IPS-15b (cell line): Measurements from ENCODE around the gene AP1B1.

ENCODE experiments used
- H3K27me3 ChIP-seq: one replicate; pipeline ENCODE4 v1.6.1; 2013; ENCODE audit warnings: low read length; ENCODE audit not compliant: control insufficient read depth, insufficient read depth
- H3K36me3 ChIP-seq: one replicate; pipeline ENCODE4 v1.6.1; 2013; ENCODE audit warnings: low read length; ENCODE audit not compliant: control insufficient read depth, insufficient read depth
- H3K4me1 ChIP-seq: one replicate; pipeline ENCODE4 v1.6.1; 2013; ENCODE audit warnings: mild to moderate bottlenecking, low read length; ENCODE audit not compliant: control insufficient read depth, insufficient read depth
- H3K4me3 ChIP-seq: one replicate; pipeline ENCODE4 v1.5.1; 2013; ENCODE audit warnings: low read depth, low read length
- H3K9ac ChIP-seq: one replicate; pipeline ENCODE4 v1.6.1; 2013; ENCODE audit warnings: low read depth, mild to moderate bottlenecking, low read length
- H3K9me3 ChIP-seq: one replicate; pipeline ENCODE4 v1.6.1; 2013; ENCODE audit warnings: mild to moderate bottlenecking, low read length; ENCODE audit not compliant: control insufficient read depth, insufficient read depth

AP1B1 gene

GRCh38 chr22:29308148-29308790 lies 80.1 kb downstream of the AP1B1 start:
- no peaks in the 10 kb centered on the region for H3K36me3 ChIP-seq
- H3K27me3 ChIP-seq: peaks cover 5% of the 10 kb centered on the region
- no peaks in the 10 kb centered on the region for H3K9me3 ChIP-seq
- peaks cover 7% of the 10 kb centered on the region for H3K4me1 ChIP-seq
- H3K9ac ChIP-seq: no peak overlapping the region
- H3K4me3 ChIP-seq: no peak overlapping the region

GRCh38 chr22:29307596-29308147 lies 80.7 kb downstream of the AP1B1 start:
- H3K36me3 ChIP-seq: no peaks in the 10 kb centered on the region
- peak overlapping the region; percentile 56 for H3K4me3 ChIP-seq
- H3K27me3 ChIP-seq: peaks cover under 1% of the 10 kb centered on the region
- no peak overlapping the region for H3K9ac ChIP-seq
- H3K9me3 ChIP-seq: no peaks in the 10 kb centered on the region
- peaks cover 3% of the 10 kb centered on the region for H3K4me1 ChIP-seq

DNA sequence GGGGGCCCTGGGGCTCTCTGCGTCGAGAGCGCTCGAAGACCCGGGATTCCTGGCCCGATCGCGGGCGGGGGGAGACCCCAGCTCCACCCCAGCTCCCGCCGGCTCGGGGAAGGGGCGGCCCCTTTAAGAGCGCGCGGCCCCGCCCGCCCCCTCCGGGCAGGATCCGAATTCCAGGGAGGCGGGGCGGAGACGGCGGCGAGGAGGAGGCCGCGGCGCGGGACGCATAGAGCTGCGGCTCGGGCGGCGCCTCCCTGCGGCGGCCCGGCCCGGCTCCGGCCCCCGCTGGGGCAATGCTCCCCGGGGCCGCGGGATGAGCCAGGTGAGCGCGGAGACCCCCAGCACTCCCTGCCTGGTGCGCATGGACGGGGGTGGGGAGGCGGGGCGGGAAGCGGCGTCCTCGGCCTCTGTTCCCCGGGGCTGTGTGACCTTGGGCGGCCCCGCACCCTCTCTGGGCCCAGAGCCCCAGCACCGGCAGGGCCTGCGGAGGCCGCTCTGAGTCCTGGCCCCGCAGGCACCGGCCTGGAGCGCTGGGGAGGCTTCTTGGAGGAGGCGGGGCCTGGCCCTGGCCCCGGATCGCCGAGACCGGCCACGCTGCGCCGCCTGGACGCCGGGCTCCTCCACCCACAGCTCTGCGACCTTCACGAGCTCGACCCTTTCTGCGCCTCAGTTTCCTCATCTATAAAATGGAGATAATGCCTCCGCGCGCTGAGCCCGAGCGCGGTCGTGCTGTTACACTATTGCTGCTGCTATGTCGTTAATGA lies 81.4 kb downstream of the AP1B1 start:
- peak overlapping the region; percentile 70 for H3K9ac ChIP-seq
- no peaks in the 10 kb centered on the region for H3K36me3 ChIP-seq
- H3K9me3 ChIP-seq: no peaks in the 10 kb centered on the region
- H3K27me3 ChIP-seq: no peaks in the 10 kb centered on the region
- H3K4me1 ChIP-seq: peaks cover 3% of the 10 kb centered on the region
- H3K4me3 ChIP-seq: peak overlapping the region; percentile 79

DNA sequence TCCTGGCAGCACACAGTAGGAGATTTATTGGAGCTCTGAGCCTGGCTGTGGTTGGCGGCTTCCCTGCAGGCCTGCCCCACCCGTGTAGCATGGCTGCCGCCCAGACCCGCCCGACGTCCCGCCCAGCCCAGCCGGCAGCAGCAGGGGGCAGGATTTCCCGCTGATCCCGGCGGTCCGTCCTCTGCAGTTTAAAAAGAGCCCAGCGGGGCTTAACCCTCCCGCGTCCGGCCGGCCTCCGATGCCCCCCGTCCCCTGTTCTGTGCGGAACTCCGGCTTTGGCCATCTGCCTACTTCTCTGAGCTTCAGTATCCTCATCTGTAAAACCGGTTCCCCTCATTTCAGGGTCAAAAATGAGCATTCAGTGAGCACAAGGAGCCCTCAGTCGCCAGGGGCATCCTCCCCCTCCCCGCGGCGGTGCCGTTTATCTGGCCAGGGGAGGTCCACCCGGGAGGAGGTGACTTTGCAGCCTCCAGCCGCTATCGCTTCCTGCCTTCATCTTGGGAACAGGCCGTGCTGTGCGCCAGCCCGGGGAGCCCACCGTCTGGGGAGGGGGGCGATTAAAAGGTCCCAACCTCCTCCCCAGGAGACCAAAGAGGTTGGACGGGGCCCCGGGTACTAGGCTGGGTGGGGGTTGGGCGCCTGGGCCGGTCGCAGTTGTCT lies 82.1 kb downstream of the AP1B1 start, which contains the start of gene GAS2L1:
TSS of gene GAS2L1 (plus strand) at position 476 of the 660 bp plus-strand sequence. CDS start 1,456 bp downstream, outside the sequence.
- peak within 1 kb of the TSS; percentile 79 for H3K4me3 ChIP-seq
- H3K36me3 ChIP-seq: no peaks in the 10 kb centered on the region
- peaks cover 3% of the 10 kb centered on the region for H3K4me1 ChIP-seq
- H3K27me3 ChIP-seq: no peaks in the 10 kb centered on the region
- no peaks in the 10 kb centered on the region for H3K9me3 ChIP-seq
- H3K9ac ChIP-seq: peak within 1 kb of the TSS; percentile 70

- H3K4me3 ChIP-seq: peak overlapping the region; percentile 79
- no peak overlapping the region for H3K9ac ChIP-seq
- no peaks in the 10 kb centered on the region for H3K9me3 ChIP-seq
These were observed 82.6 kb downstream of the AP1B1 start for GRCh38 chr22:29305836-29306174.

DNA sequence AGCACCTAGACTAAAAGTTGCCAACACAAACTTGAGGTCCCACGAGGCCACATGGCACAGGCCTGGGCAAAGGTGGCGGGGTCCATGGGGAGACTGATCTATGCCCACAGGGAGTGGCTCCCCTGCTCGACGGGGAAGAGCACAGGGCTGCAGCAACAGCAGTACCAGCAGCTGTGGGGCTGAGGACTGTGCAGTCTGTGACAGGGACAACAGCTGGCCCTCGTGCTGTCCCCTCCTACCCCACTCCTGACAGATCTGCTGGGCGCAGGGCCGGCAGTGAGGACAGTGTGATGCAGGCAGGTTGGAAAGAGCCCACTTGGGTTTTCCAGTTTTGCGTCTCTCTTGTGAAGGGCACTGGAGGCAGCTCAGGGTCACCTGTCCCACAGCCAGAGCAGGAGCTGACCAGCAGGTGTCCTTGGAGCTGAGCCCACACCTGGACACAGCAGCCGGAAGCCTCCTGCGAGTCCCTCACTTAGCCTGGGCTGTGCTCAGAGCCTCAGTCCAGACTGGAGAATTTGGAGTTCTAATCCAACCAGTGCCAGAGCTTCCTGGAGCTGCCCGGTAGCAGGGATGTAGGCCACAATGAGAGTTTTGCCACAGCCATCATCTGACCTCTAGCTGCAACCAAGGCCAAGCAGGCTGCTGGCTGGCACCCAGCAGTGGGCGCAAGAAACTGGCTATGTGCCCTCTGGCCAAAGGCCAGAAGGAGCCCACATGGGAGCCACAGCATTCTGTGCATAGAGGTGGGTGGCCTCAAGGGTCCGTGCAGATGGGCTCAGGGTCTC lies 85.5 kb downstream of the AP1B1 start:
- peaks cover 27% of the 10 kb centered on the region for H3K36me3 ChIP-seq
- H3K9ac ChIP-seq: no peak overlapping the region
- H3K4me1 ChIP-seq: peaks cover 3% of the 10 kb centered on the region
- no peaks in the 10 kb centered on the region for H3K27me3 ChIP-seq
- no peaks in the 10 kb centered on the region for H3K9me3 ChIP-seq
- H3K4me3 ChIP-seq: no peak overlapping the region

More at GRCh38 chr22:29305836-29306174, 82.6 kb downstream of the AP1B1 start:
- Histone ChIP-seq H3K4me1 (peaks cover 3% of the 10 kb centered on the region), H3K27me3 (no peaks in the 10 kb centered on the region), H3K36me3 (peaks cover under 1% of the 10 kb centered on the region)

GRCh38 chr22:29302402-29302680 lies 86.0 kb downstream of the AP1B1 start:
- H3K36me3 ChIP-seq: peaks cover 32% of the 10 kb centered on the region
- H3K9ac ChIP-seq: no peak overlapping the region
- peaks cover 3% of the 10 kb centered on the region for H3K4me1 ChIP-seq
- no peaks in the 10 kb centered on the region for H3K27me3 ChIP-seq
- H3K9me3 ChIP-seq: no peaks in the 10 kb centered on the region
- no peak overlapping the region for H3K4me3 ChIP-seq

GRCh38 chr22:29301716-29302401 lies 86.5 kb downstream of the AP1B1 start:
- H3K36me3 ChIP-seq: peaks cover 37% of the 10 kb centered on the region
- H3K9ac ChIP-seq: no peak overlapping the region
- no peaks in the 10 kb centered on the region for H3K27me3 ChIP-seq
- H3K4me1 ChIP-seq: peaks cover 3% of the 10 kb centered on the region
- H3K4me3 ChIP-seq: no peak overlapping the region
- no peaks in the 10 kb centered on the region for H3K9me3 ChIP-seq

DNA sequence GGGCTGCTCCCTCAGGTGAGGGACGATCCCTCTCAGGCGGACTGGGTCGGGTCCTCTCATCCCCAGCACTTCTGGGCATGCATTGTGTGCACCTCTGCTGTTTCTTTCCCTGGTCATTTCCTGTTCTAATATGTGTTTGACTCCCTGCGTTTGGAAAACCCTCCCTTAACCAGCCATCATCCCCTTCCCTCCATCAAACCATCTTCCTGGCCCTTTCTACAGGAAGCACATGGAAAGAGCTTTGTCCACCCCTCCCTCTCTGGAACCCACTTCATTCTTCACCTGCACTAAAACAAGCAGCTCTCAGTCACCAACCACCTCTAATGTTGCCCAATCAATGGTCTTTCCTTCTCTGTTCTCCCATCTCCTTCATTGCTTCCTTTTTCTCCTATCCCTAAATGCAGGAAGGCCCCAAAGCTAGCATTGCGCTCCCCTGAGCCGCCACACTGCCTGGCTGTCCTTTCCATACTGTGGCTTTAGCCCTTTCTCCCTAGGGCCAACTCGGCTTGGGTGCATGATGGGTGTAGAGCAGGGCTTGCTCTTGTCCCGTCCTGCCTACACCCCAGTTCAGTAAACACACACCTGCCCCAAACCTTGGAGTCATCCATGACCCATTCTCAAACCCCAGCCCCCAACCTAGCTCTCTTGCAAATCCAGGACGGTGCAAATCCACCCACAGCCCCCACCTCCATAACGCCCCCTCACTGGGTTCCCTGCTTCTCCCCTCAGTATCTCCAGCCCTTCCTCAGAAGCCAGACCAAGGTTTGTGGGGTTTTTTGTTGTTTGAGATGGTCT lies 87.4 kb downstream of the AP1B1 start:
- peaks cover 46% of the 10 kb centered on the region for H3K36me3 ChIP-seq

GRCh38 chr22:29300467-29300806 lies 87.9 kb downstream of the AP1B1 start:
- Histone ChIP-seq H3K4me1 (no peaks in the 10 kb centered on the region), H3K4me3 (no peak overlapping the region), H3K9me3 (no peaks in the 10 kb centered on the region), H3K36me3 (peaks cover 52% of the 10 kb centered on the region), H3K9ac (no peak overlapping the region), H3K27me3 (no peaks in the 10 kb centered on the region)

More for the DNA sequence above, 87.4 kb downstream of the AP1B1 start:
- H3K4me1 ChIP-seq: peaks cover 3% of the 10 kb centered on the region
- no peaks in the 10 kb centered on the region for H3K27me3 ChIP-seq
- H3K9ac ChIP-seq: no peak overlapping the region
- no peaks in the 10 kb centered on the region for H3K9me3 ChIP-seq
- no peak overlapping the region for H3K4me3 ChIP-seq
